H1 (cell line): ENCODE data around the gene TRIM52. TPM values are rescaled to one million over a fixed set of nuclear protein-coding genes. Genes with fewer than 3 reads are reported as not detected.

Source experiments
- CTCF ChIA-PET: fragments of 300-600 bp; sonication (Branson Sonifier 250); formaldehyde crosslinking; loops from one replicate; lab custom pipeline; 2021; ENCODE audit not compliant: partially characterized antibody; lab: Charles Lee
- POLR2A ChIA-PET: fragments of 300-600 bp; sonication (Branson Sonifier 250); formaldehyde crosslinking; loops from one replicate; lab custom pipeline; 2021; ENCODE audit warnings: inconsistent platforms; ENCODE audit not compliant: partially characterized antibody; lab: Charles Lee
- DNase-seq, 2 experiments: peaks; one replicate each; pipeline versions ENCODE4 v3.0.0 to v3.0.0-alpha.2; 2010 to 2022; ENCODE audit warnings: low spot score in 2 of 2, low read depth in 1 of 2, mixed read lengths in 1 of 2
- FAIRE-seq: peaks from 2 replicates; lab custom pipeline; 2011; peaks lifted over from hg19 to GRCh38; lab: Jason Lieb, UNC
- H2AFZ ChIP-seq: 2 replicates; pipeline ENCODE4 v1.8.1; 2012; ENCODE audit warnings: low read length, inconsistent platforms
- H2AK5ac ChIP-seq: 2 replicates; pipeline ENCODE4 v1.6.1; 2013; ENCODE audit warnings: low read depth, low read length
- H2BK120ac ChIP-seq: replicated peaks from 2 replicates; pipeline ENCODE3; 2013; ENCODE audit warnings: low read depth, low read length, inconsistent platforms
- H2BK12ac ChIP-seq: 2 replicates; pipeline ENCODE4 v1.6.1; 2013; ENCODE audit warnings: low read depth, low read length
- H2BK15ac ChIP-seq: 2 replicates; pipeline ENCODE4 v1.6.1; 2013; ENCODE audit warnings: low read length
- H2BK20ac ChIP-seq: 2 replicates; pipeline ENCODE4 v1.6.1; 2013; ENCODE audit warnings: low read length
- H2BK5ac ChIP-seq: 2 replicates; pipeline ENCODE4 v1.6.1; 2013; ENCODE audit warnings: low read depth, low read length
- H3K14ac ChIP-seq: 2 replicates; pipeline ENCODE4 v1.6.1; 2013; ENCODE audit warnings: inconsistent platforms; ENCODE audit not compliant: insufficient read length
- H3K18ac ChIP-seq: 2 replicates; pipeline ENCODE4 v1.6.1; 2013; ENCODE audit warnings: low read length; ENCODE audit errors: extremely low read depth
- H3K23ac ChIP-seq: 2 replicates; pipeline ENCODE4 v1.6.1; 2013; ENCODE audit warnings: inconsistent platforms; ENCODE audit not compliant: insufficient read length
- H3K23me2 ChIP-seq: 2 replicates; pipeline ENCODE4 v1.6.1; 2013; ENCODE audit warnings: low read depth, low read length
- H3K27ac ChIP-seq: 2 replicates; pipeline ENCODE4 v1.6.1; 2011; ENCODE audit warnings: low read depth, low read length, inconsistent platforms
- H3K27me3 ChIP-seq, 4 experiments: replicated peaks in 1 of 4; 1 replicate in 1 of 4; 2 replicates in 3 of 4; pipeline versions ENCODE4 v1.6.1 to v1.8.1; 2011 to 2013; ENCODE audit warnings: low read length in 3 of 4, mild to moderate bottlenecking in 3 of 4, inconsistent platforms in 2 of 4, mixed read lengths in 2 of 4, moderate library complexity in 1 of 4; ENCODE audit not compliant: control insufficient read depth in 3 of 4, insufficient read depth in 3 of 4; ENCODE audit errors: extremely low read depth in 1 of 4
- H3K36me3 ChIP-seq, 4 experiments: 2 replicates each; pipeline versions ENCODE4 v1.6.1 to v1.8.1; 2011 to 2013; ENCODE audit warnings: mild to moderate bottlenecking in 4 of 4, low read length in 3 of 4, moderate library complexity in 2 of 4, control low read depth in 1 of 4, inconsistent platforms in 1 of 4; ENCODE audit not compliant: insufficient read depth in 4 of 4, control insufficient read depth in 2 of 4
- H3K4ac ChIP-seq: replicated peaks from 2 replicates; pipeline ENCODE3; 2013; ENCODE audit warnings: low read length, low read depth, mixed read lengths, inconsistent platforms; ENCODE audit not compliant: insufficient read length
- H3K4me1 ChIP-seq, 4 experiments: replicated peaks in 1 of 4; 1 replicate in 1 of 4; 2 replicates in 3 of 4; pipeline versions ENCODE4 v1.6.1 to v1.8.1; 2011 to 2013; ENCODE audit warnings: low read length in 3 of 4, inconsistent platforms in 2 of 4, mixed read lengths in 1 of 4; ENCODE audit not compliant: insufficient read depth in 4 of 4, control insufficient read depth in 3 of 4
- H3K4me2 ChIP-seq, 2 experiments: 2 replicates each; pipeline versions ENCODE4 v1.6.1 to v1.8.1; 2011 to 2013; ENCODE audit warnings: low read depth in 2 of 2, low read length in 2 of 2, control low read depth in 1 of 2, inconsistent platforms in 1 of 2, mild to moderate bottlenecking in 1 of 2; ENCODE audit not compliant: insufficient read depth in 1 of 2
- H3K4me3 ChIP-seq, 4 experiments: fragments of 200-600, 300-600 bp in 1 of 4; sonication (generic), shearing (Covaris generic), sonication (Bioruptor Twin) in 1 of 4; 2 replicates each; pipeline versions ENCODE4 v1.5.1 to v1.8.1; 2011 to 2016; ENCODE audit warnings: low read length in 4 of 4, low read depth in 3 of 4, control low read depth in 2 of 4, inconsistent platforms in 2 of 4, mild to moderate bottlenecking in 2 of 4, mixed read lengths in 1 of 4, moderate library complexity in 1 of 4; ENCODE audit not compliant: insufficient read depth in 2 of 4; ENCODE audit errors: extremely low read depth in 1 of 4
- H3K56ac ChIP-seq: replicated peaks from 2 replicates; pipeline ENCODE3; 2013; ENCODE audit warnings: low read depth, mild to moderate bottlenecking, mixed read lengths, low read length, inconsistent platforms; ENCODE audit not compliant: insufficient read length
- H3K79me1 ChIP-seq: 2 replicates; pipeline ENCODE4 v1.6.1; 2013; ENCODE audit warnings: low read depth, low read length, control low read depth
- H3K79me2 ChIP-seq, 2 experiments: 2 replicates each; pipeline versions ENCODE4 v1.6.1 to v1.8.1; 2012 to 2013; ENCODE audit warnings: low read length in 2 of 2, mild to moderate bottlenecking in 2 of 2, inconsistent platforms in 1 of 2; ENCODE audit not compliant: insufficient read depth in 2 of 2, control insufficient read depth in 1 of 2
- H3K9ac ChIP-seq, 4 experiments: replicated peaks in 1 of 4; 1 replicate in 1 of 4; 2 replicates in 3 of 4; pipeline versions ENCODE4 v1.6.1 to v1.8.1; 2011 to 2013; ENCODE audit warnings: low read depth in 3 of 4, low read length in 3 of 4, control low read depth in 2 of 4, mild to moderate bottlenecking in 2 of 4, moderate library complexity in 2 of 4, inconsistent platforms in 1 of 4; ENCODE audit errors: extremely low read depth in 1 of 4
- H3K9me3 ChIP-seq, 2 experiments: 2 replicates each; pipeline versions ENCODE4 v1.6.1 to v1.8.1; 2012 to 2013; ENCODE audit warnings: mild to moderate bottlenecking in 2 of 2, moderate library complexity in 2 of 2, control low read depth in 1 of 2, inconsistent platforms in 1 of 2, low read depth in 1 of 2, low read length in 1 of 2, mixed read lengths in 1 of 2; ENCODE audit not compliant: insufficient read depth in 2 of 2
- H4K20me1 ChIP-seq, 2 experiments: replicated peaks in 1 of 2; 2 replicates each; pipeline versions ENCODE3 to v1.8.1; 2011 to 2013; ENCODE audit warnings: inconsistent platforms in 2 of 2, low read length in 2 of 2, mild to moderate bottlenecking in 1 of 2; ENCODE audit not compliant: insufficient read depth in 2 of 2, control insufficient read depth in 1 of 2
- H4K5ac ChIP-seq: 2 replicates; pipeline ENCODE4 v1.6.1; 2013; ENCODE audit warnings: low read length, low read depth, mixed read lengths, inconsistent platforms; ENCODE audit not compliant: insufficient read length
- H4K8ac ChIP-seq: 2 replicates; pipeline ENCODE4 v1.8.0; 2013; ENCODE audit warnings: mild to moderate bottlenecking, moderate library complexity, low read length, inconsistent platforms; ENCODE audit not compliant: insufficient read depth; ENCODE audit errors: extremely low read depth
- H4K91ac ChIP-seq: replicated peaks from 2 replicates; pipeline ENCODE3; 2013; ENCODE audit warnings: low read length, mixed read lengths, inconsistent platforms; ENCODE audit not compliant: insufficient read length
- BACH1 ChIP-seq: IDR thresholded peaks from 2 replicates; pipeline ENCODE4 v1.6.1; 2012; ENCODE audit warnings: low read length, improper control_type of control experiment
- BCL11A ChIP-seq, 2 experiments: IDR thresholded peaks; one replicate each; pipeline ENCODE4 v1.6.1; 2011; ENCODE audit warnings: low read depth in 2 of 2, low read length in 2 of 2, mild to moderate bottlenecking in 2 of 2
- CTBP2 ChIP-seq: IDR thresholded peaks from 2 replicates; pipeline ENCODE4 v1.7.0; 2011; ENCODE audit warnings: borderline replicate concordance, mild to moderate bottlenecking, moderate library complexity, mixed read lengths, low read length; ENCODE audit not compliant: insufficient read depth, insufficient read length
- E2F6 ChIP-seq: IDR thresholded peaks from 2 replicates; pipeline ENCODE4 v1.6.1; 2012; ENCODE audit warnings: inconsistent platforms
- JUN ChIP-seq: IDR thresholded peaks from 2 replicates; pipeline ENCODE4 v1.6.1; 2011; ENCODE audit warnings: low read depth, mild to moderate bottlenecking, improper control_type of control experiment, low read length
- KDM4A ChIP-seq: IDR thresholded peaks from one replicate; pipeline ENCODE4 v1.7.1; 2012; ENCODE audit warnings: low read depth, mild to moderate bottlenecking, moderate library complexity, low read length, inconsistent platforms; ENCODE audit not compliant: severe bottlenecking
- KDM5A ChIP-seq: fragments of 200-600 bp; IDR thresholded peaks from 2 replicates; pipeline ENCODE4 v1.7.1; 2012; ENCODE audit warnings: mild to moderate bottlenecking, low read length, inconsistent platforms, mixed read lengths
- SAP30 ChIP-seq: fragments of 300-600 bp; sonication (generic); IDR thresholded peaks from 2 replicates; pipeline ENCODE4 v1.7.1; 2012; ENCODE audit warnings: low read length, moderate library complexity, mild to moderate bottlenecking, inconsistent platforms; ENCODE audit not compliant: insufficient read depth, insufficient replicate concordance
- SP2 ChIP-seq: IDR thresholded peaks from 2 replicates; pipeline ENCODE4 v1.6.1; 2012; ENCODE audit warnings: mild to moderate bottlenecking, low read length, inconsistent platforms
- SUZ12 ChIP-seq: fragments of 200-600 bp; sonication (generic); IDR thresholded peaks from 2 replicates; pipeline ENCODE4 v1.6.1; 2012; ENCODE audit warnings: mild to moderate bottlenecking, inconsistent platforms, low read length, moderate library complexity, mixed read lengths
- TAF7 ChIP-seq: optimal IDR thresholded peaks from 2 replicates; pipeline ENCODE3; 2011; ENCODE audit warnings: low read depth, mild to moderate bottlenecking, inconsistent platforms, low read length, moderate library complexity, borderline replicate concordance
- WGBS, 2 experiments: shearing (Covaris generic) in 1 of 2; methylation state at CpG; one replicate each; pipeline versions ENCODE4 v1.1.6 to v1.1.7; 2013 to 2015; ENCODE audit warnings: low lambda C conversion rate in 2 of 2, mixed read lengths in 2 of 2, inconsistent platforms in 1 of 2, low coverage in 1 of 2, missing lambda C conversion rate in 1 of 2; ENCODE audit not compliant: insufficient replicate concordance in 2 of 2, insufficient coverage in 1 of 2, insufficient read length in 1 of 2; ENCODE audit errors: extremely low coverage in 1 of 2, missing lambda C conversion rate in 1 of 2; 5-methylcytosine and 5-hydroxymethylcytosine counted together
- polyA plus RNA-seq, 7 experiments: library from polyadenylated mRNA; depleted of rRNA in 3 of 7; stranded (reverse) in 5 of 7; unstranded in 2 of 7; fragments of >200 nt in 5 of 7; fragments of 200-250 nt in 2 of 7; gene quantifications; 1 replicate in 5 of 7; 2 replicates in 1 of 7; 4 replicates in 1 of 7; pipeline versions ENCODE4 v1.2.1 to v1.2.3, GENCODE V29; 2011 to 2013; ENCODE audit warnings: missing spikeins in 2 of 7, mixed read lengths in 2 of 7
- total RNA-seq: library from RNA; stranded (reverse); fragmentation: NEBNext Ultra II Directional; extraction: Animal tissue kit (Norgen Biotek cat#: 25700); gene quantifications from 2 replicates; pipeline ENCODE4 v1.2.1, GENCODE V29; 2021

Gene TRIM52
- total and polyA plus RNA-seq, 2 of the 8 experiments (the other 6 are each of a cell fraction or from before 2014, with no cell fraction given), result 4.2 to 5.7 TPM

DNA sequence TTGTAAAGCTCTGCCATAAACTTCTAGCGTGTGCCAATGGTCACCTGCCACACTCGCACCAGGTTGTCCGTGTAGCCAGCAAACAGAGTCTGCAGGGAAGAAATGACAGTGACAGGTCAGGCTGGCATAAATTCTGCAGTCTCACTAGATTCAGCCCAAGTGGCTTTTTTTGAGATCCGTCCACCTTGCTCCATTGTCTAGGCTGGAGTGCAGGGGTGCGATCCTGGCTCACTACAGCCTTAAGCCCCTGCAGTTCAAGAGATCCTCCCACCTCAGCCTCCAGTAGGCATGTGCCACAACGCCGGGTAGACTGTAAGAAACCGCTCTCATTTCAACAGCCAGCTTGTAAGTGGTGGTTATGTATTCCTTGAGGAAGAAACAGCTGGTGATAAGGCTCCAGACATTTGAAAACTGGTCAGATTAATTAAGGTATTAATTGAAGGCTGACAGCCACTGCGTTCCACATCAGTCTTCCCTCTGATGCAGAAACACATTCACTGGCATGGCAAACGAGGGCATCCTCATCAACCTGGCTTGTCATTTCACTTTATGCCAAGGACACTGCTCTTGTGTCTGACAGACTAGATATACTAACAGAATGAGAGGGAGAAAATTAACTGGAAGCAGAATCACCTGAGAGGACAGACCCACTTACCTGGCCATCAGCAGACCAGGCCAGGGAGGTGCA lies 23.8 kb downstream of the TRIM52 start:
- 94% methylated on average over 10 of the region's 10 CpGs; no CpG with 5 or more reads in 1 of the 2 experiments for WGBS, 2 experiments
- peaks cover 54 to 88% (median 69%) of the 10 kb centered on the region in 4 experiments for H3K36me3 ChIP-seq
- no peak overlapping the region for H3K23ac ChIP-seq
- no peak overlapping the region for H3K14ac ChIP-seq
- FAIRE-seq (no peak), DNase-seq (no peak)
- H3K4me2 ChIP-seq, result no peak overlapping the region
- CTCF ChIA-PET, result interaction anchor here (1.6 kb wide), 1 partner anchor 10 kb away, joined by 5 read pairs; no protein-coding TSS in a partner anchor
- peaks cover 24 to 33% of the 10 kb centered on the region in 2 experiments for H4K20me1 ChIP-seq
- H2AK5ac ChIP-seq, result no peak overlapping the region
- no peaks in the 10 kb centered on the region for H3K27me3 ChIP-seq
- no peak overlapping the region for H2BK20ac ChIP-seq
- no peak overlapping the region for H4K8ac ChIP-seq
- H3K18ac ChIP-seq, result no peak overlapping the region
- no peak overlapping the region for H4K5ac ChIP-seq
- H3K27ac ChIP-seq, result no peak overlapping the region
- no peak overlapping the region for H2BK5ac ChIP-seq
- H3K56ac ChIP-seq, result no peak overlapping the region
- H3K79me2 ChIP-seq, result peaks cover 8 to 23% of the 10 kb centered on the region in 2 experiments
- no peak overlapping the region for H2BK12ac ChIP-seq
- H2AFZ ChIP-seq, result no peak overlapping the region
- no peaks in the 10 kb centered on the region; the same call in 1 of the 2 replicates for H3K23me2 ChIP-seq
- H3K79me1 ChIP-seq, result peaks cover 4% of the 10 kb centered on the region; the same call in 1 of the 2 replicates
- no peak overlapping the region for H2BK120ac ChIP-seq
- H3K9ac ChIP-seq, result no peak overlapping the region; a peak in 2 of 7 replicates
- POLR2A ChIA-PET, result interaction anchor here (1.2 to 34.2 kb wide), 10 partner anchors 1 to 63 kb away, joined by 3 to 1334 read pairs (median 14); partner anchors contain the start of genes RACK1, TRIM41, TRIM52 and TRIM7
- no peak overlapping the region for H2BK15ac ChIP-seq
- H3K4me1 ChIP-seq, result peaks cover 5 to 14% (median 6%) of the 10 kb centered on the region in 4 experiments
- H3K9me3 ChIP-seq, result no peaks in the 10 kb centered on the region
- no peak overlapping the region for H3K4me3 ChIP-seq
- no peak overlapping the region for H4K91ac ChIP-seq
- H3K4ac ChIP-seq, result no peak overlapping the region
- TF ChIP-seq TAF7 (peak; percentile 28), BACH1 (no peak), E2F6 (no peak), SAP30 (no peak), SUZ12 (no peak), BCL11A (IDR thresholded peaks at IDR 0.05; ENCODE audit: low read depth in 2 of 2, low read length in 2 of 2) (no peak), KDM4A (no peak), JUN (no peak), SP2 (no peak), KDM5A (no peak), CTBP2 (no peak)
